HFF-Myc (cell line): ENCODE measurements around the gene FBLIM1.

Source experiments
- DNase-seq: peaks from one replicate; pipeline ENCODE4 v3.0.0-alpha.2; 2011; ENCODE audit warnings: low read depth; ENCODE audit errors: extremely low read depth
- H3K4me3 ChIP-seq: replicated peaks from 2 replicates; pipeline ENCODE4 v1.5.1; 2011; ENCODE audit warnings: low read depth, mild to moderate bottlenecking, control low read depth, low read length
- TF ChIP-seq, protein P1 (sequence below): IDR thresholded peaks from 2 replicates; pipeline ENCODE4 v1.5.1; 2012; ENCODE audit warnings: mild to moderate bottlenecking, low read depth, low read length, control low read depth; ENCODE audit errors: missing control alignments

The FBLIM1 gene

DNA sequence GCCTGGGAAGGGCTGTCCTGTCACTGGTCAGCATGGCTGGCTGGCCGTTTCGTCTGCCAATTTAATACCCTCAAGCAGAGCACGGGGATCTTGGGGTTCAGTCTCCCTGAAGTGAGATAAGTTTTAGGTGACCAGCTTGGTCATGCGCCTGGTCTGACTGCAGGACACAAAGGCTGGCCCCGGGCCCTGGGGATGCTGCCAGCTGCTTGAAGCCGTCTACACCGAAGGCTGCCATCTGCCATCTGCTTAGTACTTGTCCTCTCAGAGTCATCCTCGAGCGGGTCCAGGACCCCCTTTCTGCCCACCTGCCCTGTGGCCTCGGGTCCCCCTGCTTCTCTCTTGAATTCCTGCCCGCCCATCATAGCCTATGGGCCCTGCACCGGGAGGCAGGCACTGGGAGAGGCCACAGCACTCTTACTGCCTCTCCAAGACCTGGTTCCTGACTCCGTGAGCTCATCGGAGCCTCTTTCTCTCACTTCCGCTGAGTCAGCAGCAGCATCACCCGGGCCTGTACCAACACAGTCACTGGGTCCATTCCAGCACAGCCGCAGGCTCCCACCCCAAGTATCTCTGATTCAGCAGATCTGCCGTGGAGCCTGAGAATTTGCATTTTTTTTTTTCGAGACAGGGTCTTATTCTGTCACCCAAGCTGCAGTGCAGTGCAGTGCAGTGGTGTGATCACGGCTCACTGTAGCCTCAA, 7.0 kb downstream of the FBLIM1 start:
- no peak overlapping the region for H3K4me3 ChIP-seq
- DNase-seq, result no peak
- TF ChIP-seq, protein P1, sequence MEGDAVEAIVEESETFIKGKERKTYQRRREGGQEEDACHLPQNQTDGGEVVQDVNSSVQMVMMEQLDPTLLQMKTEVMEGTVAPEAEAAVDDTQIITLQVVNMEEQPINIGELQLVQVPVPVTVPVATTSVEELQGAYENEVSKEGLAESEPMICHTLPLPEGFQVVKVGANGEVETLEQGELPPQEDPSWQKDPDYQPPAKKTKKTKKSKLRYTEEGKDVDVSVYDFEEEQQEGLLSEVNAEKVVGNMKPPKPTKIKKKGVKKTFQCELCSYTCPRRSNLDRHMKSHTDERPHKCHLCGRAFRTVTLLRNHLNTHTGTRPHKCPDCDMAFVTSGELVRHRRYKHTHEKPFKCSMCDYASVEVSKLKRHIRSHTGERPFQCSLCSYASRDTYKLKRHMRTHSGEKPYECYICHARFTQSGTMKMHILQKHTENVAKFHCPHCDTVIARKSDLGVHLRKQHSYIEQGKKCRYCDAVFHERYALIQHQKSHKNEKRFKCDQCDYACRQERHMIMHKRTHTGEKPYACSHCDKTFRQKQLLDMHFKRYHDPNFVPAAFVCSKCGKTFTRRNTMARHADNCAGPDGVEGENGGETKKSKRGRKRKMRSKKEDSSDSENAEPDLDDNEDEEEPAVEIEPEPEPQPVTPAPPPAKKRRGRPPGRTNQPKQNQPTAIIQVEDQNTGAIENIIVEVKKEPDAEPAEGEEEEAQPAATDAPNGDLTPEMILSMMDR, result no peak

DNA sequence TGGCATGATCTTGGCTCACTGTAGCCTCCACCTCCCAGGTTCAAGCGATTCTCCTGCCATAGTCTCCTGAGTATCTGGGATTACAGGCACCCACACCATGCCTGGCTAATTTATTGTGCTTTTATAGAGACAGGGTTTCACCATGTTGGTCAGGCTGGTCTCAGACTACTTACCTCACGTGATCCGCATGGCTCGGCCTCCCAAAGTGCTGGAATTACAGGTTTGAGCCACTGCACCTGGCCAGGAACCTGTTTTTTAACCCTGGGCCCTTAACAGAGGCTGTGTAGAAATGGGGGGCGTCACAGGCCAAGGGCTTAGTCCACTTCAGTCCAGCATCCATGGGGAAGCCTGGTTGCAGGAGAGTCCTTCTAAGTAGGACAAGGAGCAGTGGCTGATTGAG, 9.3 kb downstream of the FBLIM1 start:
- DNase-seq, result no peak
- no peak overlapping the region for H3K4me3 ChIP-seq
- TF ChIP-seq, protein P1, result no peak

DNA sequence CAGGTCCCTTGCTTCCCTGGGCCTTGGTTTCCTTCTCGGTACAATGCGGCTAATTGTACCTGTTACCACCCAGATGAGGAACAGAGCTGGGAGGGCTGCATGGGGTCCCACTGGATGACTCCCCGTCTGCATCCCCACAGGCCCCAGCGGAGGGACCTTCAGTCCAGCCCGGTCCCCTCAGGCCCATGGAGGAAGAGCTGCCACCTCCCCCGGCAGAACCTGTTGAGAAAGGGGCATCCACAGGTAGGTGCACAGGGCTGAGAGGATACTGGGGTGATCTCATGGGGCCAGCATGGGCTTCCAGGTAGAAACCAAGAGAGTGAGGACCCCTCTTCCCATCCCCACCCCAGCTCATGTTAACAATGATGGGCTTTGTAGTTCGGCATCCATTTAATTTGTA, 9.8 kb downstream of the FBLIM1 start:
- DNase-seq, result no peak
- TF ChIP-seq, protein P1, result no peak
- H3K4me3 ChIP-seq, result no peak overlapping the region

DNA sequence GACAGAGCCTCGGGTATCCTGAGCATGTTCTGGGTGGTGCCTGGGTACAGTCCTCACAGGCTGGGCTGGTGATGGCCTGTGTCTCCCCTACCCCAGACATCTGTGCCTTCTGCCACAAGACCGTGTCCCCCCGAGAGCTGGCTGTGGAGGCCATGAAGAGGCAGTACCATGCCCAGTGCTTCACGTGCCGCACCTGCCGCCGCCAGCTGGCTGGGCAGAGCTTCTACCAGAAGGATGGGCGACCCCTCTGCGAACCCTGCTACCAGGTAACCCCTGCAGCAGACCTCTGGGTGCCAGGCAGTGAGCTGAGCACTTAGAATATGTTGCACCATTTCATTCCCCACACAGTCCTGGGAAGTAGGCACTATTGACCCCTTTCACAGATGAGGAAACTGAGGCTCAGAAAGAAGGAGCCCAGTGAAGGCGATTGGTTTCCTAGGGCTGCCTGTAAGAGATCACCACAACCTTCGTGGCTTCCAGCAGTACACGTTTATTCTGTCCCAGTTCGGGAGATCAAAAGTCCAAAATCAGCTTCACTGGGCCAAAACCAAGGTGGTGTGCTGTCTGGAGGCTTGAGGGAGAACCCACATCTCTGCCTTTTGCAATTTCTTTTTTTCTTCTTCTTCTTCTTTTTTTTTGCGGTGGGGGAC, 11.8 kb downstream of the FBLIM1 start:
- DNase-seq, result no peak
- TF ChIP-seq, protein P1, result no peak
- no peak overlapping the region for H3K4me3 ChIP-seq

DNA sequence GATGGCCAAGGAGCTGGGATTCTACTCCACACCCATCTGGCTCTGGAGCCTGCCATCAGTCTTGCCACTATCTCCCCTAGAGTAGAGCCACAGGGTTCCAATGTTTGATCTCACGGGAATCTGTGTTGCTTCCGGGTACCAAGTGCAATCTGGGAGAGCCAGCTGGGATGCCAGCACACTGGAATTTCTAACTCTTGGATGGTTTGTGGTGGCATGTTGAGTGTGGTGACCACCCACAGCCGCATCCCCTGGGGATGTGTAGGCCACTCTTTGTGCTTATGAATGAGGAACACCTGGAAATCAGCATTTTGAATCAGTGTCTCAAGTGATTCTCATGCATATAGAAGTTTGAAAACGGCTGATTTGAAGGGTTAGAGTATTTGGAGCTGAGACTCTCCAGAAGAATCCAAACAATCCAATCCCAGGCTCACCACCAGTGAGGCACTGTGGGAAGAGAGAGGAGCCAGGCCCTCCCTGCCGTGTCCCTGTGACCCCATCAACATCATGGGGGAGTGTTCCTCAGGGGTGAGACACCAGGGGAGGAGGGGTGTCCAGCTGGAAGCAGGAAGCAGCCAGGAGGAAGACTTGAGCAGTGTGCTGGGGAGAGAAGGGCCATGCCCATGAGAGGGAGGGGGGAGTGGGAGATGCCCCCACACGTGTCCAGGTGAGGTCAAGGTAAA, 13.4 kb downstream of the FBLIM1 start:
- no peak overlapping the region for H3K4me3 ChIP-seq
- TF ChIP-seq, protein P1, result no peak
- no peak for DNase-seq

DNA sequence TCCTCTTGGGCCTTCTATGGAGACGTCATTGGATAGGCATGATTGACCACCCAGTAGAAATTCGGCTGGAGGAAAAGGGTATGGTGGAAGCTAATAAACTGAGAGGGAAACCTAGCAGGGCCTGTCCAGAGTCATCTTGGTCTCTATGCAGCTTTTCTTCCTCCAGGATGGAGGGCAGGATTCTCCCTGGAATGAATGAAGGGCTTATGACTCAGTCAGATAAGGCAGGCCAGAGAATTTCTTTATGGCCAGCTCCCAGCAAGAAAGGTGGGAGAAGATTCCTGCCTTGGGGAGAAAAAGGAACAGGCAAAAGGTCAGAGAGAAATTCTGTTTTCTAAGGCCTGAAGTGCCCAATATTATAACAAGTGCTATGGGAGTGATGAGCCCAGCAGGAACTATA, 17.1 kb downstream of the FBLIM1 start:
- DNase-seq, result no peak
- TF ChIP-seq, protein P1, result no peak
- no peak overlapping the region for H3K4me3 ChIP-seq
